CD4-positive, alpha-beta T cell treated with Interleukin-6 at 100 ng/mL for 8 hours (primary cell): Measurements from ENCODE around the gene CCBE1.
"Not testable (repeated sequence)": the region's sequence is repeated elsewhere in the genome, so short reads cannot be mapped to it uniquely, and the experiment has no call there.

Experiments
- DNase-seq: peaks from one replicate; pipeline ENCODE4 v3.0.0-alpha.2; 2020; ENCODE audit warnings: mixed read lengths, low spot score

The CCBE1 gene

GRCh38 chr18:59697236-59697932 is at the start of gene CCBE1:
Gene CCBE1, minus strand, starts transcription at chr18:59697423.
- no peak for DNase-seq

- no peak for DNase-seq
These were observed 47.1 kb upstream of the CCBE1 start for GRCh38 chr18:59744271-59744721.

- no peak for DNase-seq
These were observed 46.3 kb upstream of the CCBE1 start for GRCh38 chr18:59743566-59743965.

GRCh38 chr18:59742325-59743111 is 45.3 kb upstream of the CCBE1 start:
- DNase-seq = no peak

- no peak for DNase-seq
These were observed 42.9 kb upstream of the CCBE1 start for GRCh38 chr18:59740141-59740540.

- DNase-seq = no peak
These were observed 40.6 kb upstream of the CCBE1 start for GRCh38 chr18:59737776-59738300.

GRCh38 chr18:59737335-59737734 is 40.1 kb upstream of the CCBE1 start:
- not testable (repeated sequence) for DNase-seq

- no peak for DNase-seq
These were observed 38.8 kb upstream of the CCBE1 start for GRCh38 chr18:59736061-59736460.

- no peak for DNase-seq
These were observed 38.1 kb upstream of the CCBE1 start for GRCh38 chr18:59735269-59735860.

GRCh38 chr18:59733421-59733820 is 36.2 kb upstream of the CCBE1 start:
- no peak for DNase-seq

- no peak for DNase-seq
These were observed 33.7 kb upstream of the CCBE1 start for GRCh38 chr18:59730896-59731295.

- DNase-seq = no peak
These were observed 32.6 kb upstream of the CCBE1 start for GRCh38 chr18:59729781-59730180.

- no peak for DNase-seq
These were observed 31.6 kb upstream of the CCBE1 start for GRCh38 chr18:59728816-59729215.

- DNase-seq = no peak
These were observed 27.9 kb upstream of the CCBE1 start for GRCh38 chr18:59725142-59725541.

GRCh38 chr18:59724103-59724502 is 26.9 kb upstream of the CCBE1 start:
- DNase-seq = no peak

GRCh38 chr18:59721931-59722330 is 24.7 kb upstream of the CCBE1 start:
- no peak for DNase-seq

- no peak for DNase-seq
These were observed 24.0 kb upstream of the CCBE1 start for GRCh38 chr18:59721211-59721610.

- no peak for DNase-seq
These were observed 22.4 kb upstream of the CCBE1 start for GRCh38 chr18:59719544-59720181.

- DNase-seq = no peak
These were observed 21.4 kb upstream of the CCBE1 start for GRCh38 chr18:59718464-59719157.

GRCh38 chr18:59718108-59718463 is 20.9 kb upstream of the CCBE1 start:
- no peak for DNase-seq

- DNase-seq = no peak
These were observed 20.1 kb upstream of the CCBE1 start for GRCh38 chr18:59717291-59717690.

GRCh38 chr18:59715966-59716369 is 18.7 kb upstream of the CCBE1 start:
- DNase-seq = no peak
